ENCODE data around the gene IQGAP1. TPM values are rescaled to one million over a fixed set of nuclear protein-coding genes. Genes with fewer than 3 reads are reported as not detected.

The IQGAP1 gene
- total and polyA plus RNA-seq, 9 of the 15 experiments (the other 6 are each of a cell fraction or from before 2014, with no cell fraction given): 37.6 to 143 (median 77.7) TPM

GRCh38 chr15:90352107-90352893, 35.7 kb upstream of the IQGAP1 start, which contains the start of gene ZNF774 (continued):
- TF ChIP-seq AFF1 (IDR thresholded peaks at IDR 0.05; ENCODE audit: low read depth in 1 of 2, partially characterized antibody in 2 of 2) (peak in 1 of 2 experiments; percentile 82), RB1 (IDR thresholded peaks at IDR 0.05; ENCODE audit: low read depth) (0 out of 2 replicates have a peak, but pooled peaks have one; percentile 3), ELK1 (CRISPR knock-in tag; IDR thresholded peaks at IDR 0.05) (no peak), ZSCAN32 (CRISPR knock-in tag; IDR thresholded peaks at IDR 0.05) (no peak), FOS (IDR thresholded peaks at IDR 0.05; ENCODE audit: extremely low read depth, insufficient read length) (peak; percentile 95), SP1 (CRISPR knock-in tag; IDR thresholded peaks at IDR 0.05) (peak; percentile 47; the same call in 1 of the 2 replicates), DPF2 (IDR thresholded peaks at IDR 0.05) (no peak), MAZ (CRISPR knock-in tag; conservative IDR thresholded peaks at IDR 0.05 in 1 of 2, IDR thresholded peaks at IDR 0.05 in 1 of 2) (peak; percentile 50 to 66; a peak in 3 of 4 replicates), POLR2B (IDR thresholded peaks at IDR 0.05; ENCODE audit: low read depth, partially characterized antibody) (peak; percentile 44), ZNF318 (IDR thresholded peaks at IDR 0.05; ENCODE audit: borderline replicate concordance in 1 of 2, low read depth in 1 of 2) (no peak), CBX5 (IDR thresholded peaks at IDR 0.05; ENCODE audit: borderline replicate concordance, low read depth) (no peak), TAL1 (IDR thresholded peaks at IDR 0.05) (no peak), NR2C2 (CRISPR knock-in tag; IDR thresholded peaks at IDR 0.05) (no peak), NR2C2 (tag; IDR thresholded peaks at IDR 0.05) (no peak)
